HUDEP-2 (cell line): Measurements from ENCODE around the gene CCDC141.

Experiments used
- DNase-seq, 76 experiments: peaks; one replicate each; lab custom pipeline; 2025; ENCODE audit not compliant: unreplicated experiment in 76 of 76; lab: John Stamatoyannopoulos, UW

CCDC141 gene

GRCh38 chr2:178881075-178881474 is 168.9 kb downstream of the CCDC141 start:
- no peak for DNase-seq

- DNase-seq: no peak
These were observed 169.7 kb downstream of the CCDC141 start for GRCh38 chr2:178880257-178880656.

GRCh38 chr2:178877874-178878273 is 172.1 kb downstream of the CCDC141 start:
- DNase-seq: no peak

GRCh38 chr2:178874529-178875240 is 175.3 kb downstream of the CCDC141 start:
- no peak for DNase-seq

- no peak for DNase-seq
These were observed 176.0 kb downstream of the CCDC141 start for GRCh38 chr2:178873912-178874311.

GRCh38 chr2:178871536-178871935 is 178.4 kb downstream of the CCDC141 start:
- no peak for DNase-seq

GRCh38 chr2:178870703-178871102 is 179.2 kb downstream of the CCDC141 start:
- no peak for DNase-seq

GRCh38 chr2:178865999-178866398 is 183.9 kb downstream of the CCDC141 start:
- DNase-seq: no peak

- peak in 5 of 76 experiments; percentile 0 to 22 (median 10) for DNase-seq
These were observed 184.6 kb downstream of the CCDC141 start for GRCh38 chr2:178865146-178865936.

- DNase-seq: no peak
These were observed 185.9 kb downstream of the CCDC141 start for GRCh38 chr2:178863856-178864620.

- DNase-seq: no peak
These were observed 186.6 kb downstream of the CCDC141 start for GRCh38 chr2:178863130-178863855.

- DNase-seq: no peak
These were observed 189.4 kb downstream of the CCDC141 start for GRCh38 chr2:178860551-178860950.

GRCh38 chr2:178859730-178860129 is 190.2 kb downstream of the CCDC141 start:
- no peak for DNase-seq

- no peak for DNase-seq
These were observed 190.9 kb downstream of the CCDC141 start for GRCh38 chr2:178858896-178859625.

GRCh38 chr2:178855151-178855550 is 194.8 kb downstream of the CCDC141 start:
- DNase-seq: no peak

GRCh38 chr2:178848335-178848734 is 201.6 kb downstream of the CCDC141 start:
- DNase-seq: no peak

GRCh38 chr2:178846458-178846802 is 203.5 kb downstream of the CCDC141 start:
- DNase-seq: no peak

GRCh38 chr2:178845566-178846457 is 204.1 kb downstream of the CCDC141 start:
- DNase-seq: no peak

GRCh38 chr2:178844701-178845100 is 205.2 kb downstream of the CCDC141 start:
- DNase-seq: no peak
